GM21825 (cell line): ENCODE data around the gene DGKZ.
A peak's percentile ranks its signal among the peaks of the same experiment; 100 is the strongest.

Source experiments
- ATAC-seq: cut with Tn5 transposase; IDR thresholded peaks from one replicate; pipeline ENCODE4 v1.9.1; 2021; ENCODE audit warnings: mild to moderate bottlenecking, moderate library complexity; ENCODE audit not compliant: unreplicated experiment

The DGKZ gene

GRCh38 chr11:46391578-46392420 is 44.5 kb downstream of the DGKZ start, which contains the start of gene CHRM4:
Gene CHRM4 (minus strand): TSS chr11:46391776. CDS start chr11:46386557, 5,219 bp downstream.
- peak; percentile 9 for ATAC-seq

GRCh38 chr11:46392421-46393230 is 45.4 kb downstream of the DGKZ start:
- peak; percentile 72 for ATAC-seq

GRCh38 chr11:46393231-46393616 is 46.0 kb downstream of the DGKZ start:
- no peak for ATAC-seq

GRCh38 chr11:46393759-46394158 is 46.5 kb downstream of the DGKZ start:
- ATAC-seq, result no peak

GRCh38 chr11:46397526-46397925 is 50.3 kb downstream of the DGKZ start:
- no peak for ATAC-seq

- ATAC-seq, result no peak
Observed at GRCh38 chr11:46402957-46403902, 56.0 kb downstream of the DGKZ start.

- no peak for ATAC-seq
Observed at GRCh38 chr11:46404476-46405017, 57.3 kb downstream of the DGKZ start.

- ATAC-seq, result no peak
Observed at GRCh38 chr11:46407635-46408034, 60.4 kb downstream of the DGKZ start.

- no peak for ATAC-seq
Observed at GRCh38 chr11:46408407-46408986, 61.2 kb downstream of the DGKZ start.

GRCh38 chr11:46410021-46410420 is 62.8 kb downstream of the DGKZ start:
- ATAC-seq, result no peak

- no peak for ATAC-seq
Observed at GRCh38 chr11:46413760-46414465, 66.7 kb downstream of the DGKZ start.

GRCh38 chr11:46414466-46414796 is 67.2 kb downstream of the DGKZ start:
- no peak for ATAC-seq

- ATAC-seq, result no peak
Observed at GRCh38 chr11:46414879-46415278, 67.6 kb downstream of the DGKZ start.

GRCh38 chr11:46417711-46418110 is 70.4 kb downstream of the DGKZ start:
- ATAC-seq, result no peak

GRCh38 chr11:46418751-46419150 is 71.5 kb downstream of the DGKZ start:
- ATAC-seq, result no peak

GRCh38 chr11:46420513-46420912 is 73.2 kb downstream of the DGKZ start:
- ATAC-seq, result no peak

- no peak for ATAC-seq
Observed at GRCh38 chr11:46421257-46421880, 74.1 kb downstream of the DGKZ start.

- no peak for ATAC-seq
Observed at GRCh38 chr11:46422588-46422987, 75.3 kb downstream of the DGKZ start.
